Measurements from ENCODE around the gene KCNIP1. TPM values are rescaled to one million over a fixed set of nuclear protein-coding genes. Genes with fewer than 3 reads are reported as not detected.

KCNIP1 gene
- total and polyA plus RNA-seq, 9 of the 15 experiments (the other 6 are each of a cell fraction or from before 2014, with no cell fraction given): not detected

DNA sequence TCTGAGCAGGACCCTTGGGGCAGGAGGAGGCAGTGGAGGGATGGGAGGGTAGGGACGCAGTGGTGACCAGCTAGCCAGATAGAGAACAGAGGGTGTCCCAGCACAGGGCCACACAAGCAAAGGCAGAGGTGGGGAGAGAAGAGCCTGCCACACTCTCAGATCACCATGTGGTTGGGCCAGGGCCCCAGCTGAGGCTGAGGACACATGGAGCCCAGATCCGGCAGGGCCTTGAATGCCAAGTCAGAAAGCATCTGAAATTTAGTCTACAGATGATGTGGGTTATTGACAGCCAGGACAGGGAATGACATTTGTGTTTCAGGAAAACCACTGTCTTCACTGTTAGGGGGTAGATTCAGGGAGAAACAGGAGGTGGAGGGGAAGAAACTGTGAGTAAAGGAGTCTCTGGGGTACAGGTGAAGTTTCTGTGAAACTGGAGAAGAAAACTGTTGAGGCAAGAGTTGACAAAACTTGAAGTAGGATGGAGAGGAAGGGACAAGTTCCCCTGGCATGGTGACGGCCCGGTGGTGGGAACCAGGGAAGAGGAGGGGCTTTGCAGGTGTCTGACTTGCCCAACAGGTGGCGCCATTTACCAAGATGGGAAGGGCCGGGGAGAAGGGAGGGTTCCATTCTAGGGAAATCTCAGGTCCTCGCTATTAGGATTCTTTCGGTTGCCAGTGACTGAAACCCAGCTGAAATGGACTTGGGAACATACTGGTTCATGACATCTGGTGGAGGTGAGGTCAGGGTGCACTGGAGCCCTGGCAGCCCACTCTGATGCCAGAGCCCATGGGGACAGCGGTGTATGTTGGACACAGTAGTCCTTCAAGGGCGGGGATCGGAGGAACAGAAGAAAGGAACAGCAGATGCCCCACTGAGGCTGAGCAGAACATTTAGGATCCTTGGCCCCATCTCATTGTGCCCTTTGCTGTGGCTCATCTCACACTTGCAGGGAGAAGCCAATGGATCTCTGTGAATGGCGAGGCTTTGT lies 100.1 kb downstream of the KCNIP1 start (continued):
- TF ChIP-seq, protein P1, sequence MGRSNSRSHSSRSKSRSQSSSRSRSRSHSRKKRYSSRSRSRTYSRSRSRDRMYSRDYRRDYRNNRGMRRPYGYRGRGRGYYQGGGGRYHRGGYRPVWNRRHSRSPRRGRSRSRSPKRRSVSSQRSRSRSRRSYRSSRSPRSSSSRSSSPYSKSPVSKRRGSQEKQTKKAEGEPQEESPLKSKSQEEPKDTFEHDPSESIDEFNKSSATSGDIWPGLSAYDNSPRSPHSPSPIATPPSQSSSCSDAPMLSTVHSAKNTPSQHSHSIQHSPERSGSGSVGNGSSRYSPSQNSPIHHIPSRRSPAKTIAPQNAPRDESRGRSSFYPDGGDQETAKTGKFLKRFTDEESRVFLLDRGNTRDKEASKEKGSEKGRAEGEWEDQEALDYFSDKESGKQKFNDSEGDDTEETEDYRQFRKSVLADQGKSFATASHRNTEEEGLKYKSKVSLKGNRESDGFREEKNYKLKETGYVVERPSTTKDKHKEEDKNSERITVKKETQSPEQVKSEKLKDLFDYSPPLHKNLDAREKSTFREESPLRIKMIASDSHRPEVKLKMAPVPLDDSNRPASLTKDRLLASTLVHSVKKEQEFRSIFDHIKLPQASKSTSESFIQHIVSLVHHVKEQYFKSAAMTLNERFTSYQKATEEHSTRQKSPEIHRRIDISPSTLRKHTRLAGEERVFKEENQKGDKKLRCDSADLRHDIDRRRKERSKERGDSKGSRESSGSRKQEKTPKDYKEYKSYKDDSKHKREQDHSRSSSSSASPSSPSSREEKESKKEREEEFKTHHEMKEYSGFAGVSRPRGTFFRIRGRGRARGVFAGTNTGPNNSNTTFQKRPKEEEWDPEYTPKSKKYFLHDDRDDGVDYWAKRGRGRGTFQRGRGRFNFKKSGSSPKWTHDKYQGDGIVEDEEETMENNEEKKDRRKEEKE (IDR thresholded peaks at IDR 0.05; ENCODE audit: borderline replicate concordance in 1 of 2, control insufficient read depth in 1 of 2, low read depth in 2 of 2, low read length in 1 of 2): no peak
- TF ChIP-seq, protein P2, sequence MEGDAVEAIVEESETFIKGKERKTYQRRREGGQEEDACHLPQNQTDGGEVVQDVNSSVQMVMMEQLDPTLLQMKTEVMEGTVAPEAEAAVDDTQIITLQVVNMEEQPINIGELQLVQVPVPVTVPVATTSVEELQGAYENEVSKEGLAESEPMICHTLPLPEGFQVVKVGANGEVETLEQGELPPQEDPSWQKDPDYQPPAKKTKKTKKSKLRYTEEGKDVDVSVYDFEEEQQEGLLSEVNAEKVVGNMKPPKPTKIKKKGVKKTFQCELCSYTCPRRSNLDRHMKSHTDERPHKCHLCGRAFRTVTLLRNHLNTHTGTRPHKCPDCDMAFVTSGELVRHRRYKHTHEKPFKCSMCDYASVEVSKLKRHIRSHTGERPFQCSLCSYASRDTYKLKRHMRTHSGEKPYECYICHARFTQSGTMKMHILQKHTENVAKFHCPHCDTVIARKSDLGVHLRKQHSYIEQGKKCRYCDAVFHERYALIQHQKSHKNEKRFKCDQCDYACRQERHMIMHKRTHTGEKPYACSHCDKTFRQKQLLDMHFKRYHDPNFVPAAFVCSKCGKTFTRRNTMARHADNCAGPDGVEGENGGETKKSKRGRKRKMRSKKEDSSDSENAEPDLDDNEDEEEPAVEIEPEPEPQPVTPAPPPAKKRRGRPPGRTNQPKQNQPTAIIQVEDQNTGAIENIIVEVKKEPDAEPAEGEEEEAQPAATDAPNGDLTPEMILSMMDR (IDR thresholded peaks at IDR 0.05 in 2 of 3, conservative IDR thresholded peaks at IDR 0.05 in 1 of 3; ENCODE audit: insufficient read depth in 2 of 3, low read depth in 1 of 3, low read length in 3 of 3): peak; percentile 77 to 84 (median 83)
- TF ChIP-seq PHF21A (IDR thresholded peaks at IDR 0.05; ENCODE audit: borderline replicate concordance, low read depth): 0 out of 2 replicates have a peak, but pooled peaks have one; percentile 14
- TF ChIP-seq TAL1 (IDR thresholded peaks at IDR 0.05): no peak
